Neural crest cell (in vitro differentiated cells): ENCODE data around the gene RUFY4. TPM values are rescaled to one million over a fixed set of nuclear protein-coding genes. Genes with fewer than 3 reads are reported as not detected.

Experiments
- DNase-seq: peaks from one replicate; pipeline ENCODE4 v3.0.0; 2021; ENCODE audit warnings: low read depth, mixed read lengths, low spot score
- H3K27ac Mint-ChIP-seq: one replicate; pipeline ENCODE4 v1.8.0; 2021; ENCODE audit warnings: mild to moderate bottlenecking, mixed read lengths; ENCODE audit not compliant: unreplicated experiment
- H3K27me3 Mint-ChIP-seq: 2 replicates; pipeline ENCODE4 v1.8.0; 2021; ENCODE audit warnings: low read depth, mild to moderate bottlenecking, mixed read lengths
- H3K36me3 Mint-ChIP-seq: 2 replicates; pipeline ENCODE4 v1.8.0; 2021; ENCODE audit warnings: low read depth, mild to moderate bottlenecking, mixed read lengths
- H3K4me1 Mint-ChIP-seq: 2 replicates; pipeline ENCODE4 v1.8.0; 2021; ENCODE audit warnings: mixed read lengths
- H3K4me3 Mint-ChIP-seq: one replicate; pipeline ENCODE4 v1.8.0; 2021; ENCODE audit warnings: mild to moderate bottlenecking, mixed read lengths
- H3K9me3 Mint-ChIP-seq: 2 replicates; pipeline ENCODE4 v1.8.0; 2021; ENCODE audit warnings: mixed read lengths
- CTCF ChIP-seq: fragments of 200-600 bp; sonication (generic); conservative IDR thresholded peaks from 2 replicates; pipeline ENCODE4 v1.5.0; 2021; ENCODE audit warnings: antibody characterized with exemption, mild to moderate bottlenecking
- total RNA-seq: library from RNA; stranded (reverse); gene quantifications from 2 replicates; pipeline ENCODE4 v1.2.1, GENCODE V29; 2021

The RUFY4 gene
- total RNA-seq, 1 donor from 2014 or later = not detected

GRCh38 chr2:218067523-218067922 lies 1.5 kb upstream of the RUFY4 start:
- TF ChIP-seq CTCF = no peak
- no peak for DNase-seq
- Mint-ChIP-seq H3K4me3 (no peak overlapping the region), H3K4me1 (no peaks in the 10 kb centered on the region), H3K9me3 (no peaks in the 10 kb centered on the region), H3K36me3 (no peaks in the 10 kb centered on the region), H3K27me3 (peaks cover 20% of the 10 kb centered on the region), H3K27ac (no peak overlapping the region)

GRCh38 chr2:218069606-218070300 lies 700 bp downstream of the RUFY4 start:
- H3K36me3 Mint-ChIP-seq = no peaks in the 10 kb centered on the region
- H3K4me3 Mint-ChIP-seq = no peak overlapping the region
- peaks cover 18% of the 10 kb centered on the region for H3K27me3 Mint-ChIP-seq
- no peak for TF ChIP-seq CTCF
- H3K9me3 Mint-ChIP-seq = no peaks in the 10 kb centered on the region
- no peak for DNase-seq
- H3K4me1 Mint-ChIP-seq = no peaks in the 10 kb centered on the region
- H3K27ac Mint-ChIP-seq = no peak overlapping the region

- H3K4me1 Mint-ChIP-seq = no peaks in the 10 kb centered on the region
- no peak for DNase-seq
- TF ChIP-seq CTCF = no peak
These were observed 1.5 kb downstream of the RUFY4 start for GRCh38 chr2:218070587-218070986.

GRCh38 chr2:218071218-218071937 lies 2.3 kb downstream of the RUFY4 start:
- Mint-ChIP-seq H3K9me3 (no peaks in the 10 kb centered on the region), H3K27me3 (peaks cover 18% of the 10 kb centered on the region), H3K4me1 (no peaks in the 10 kb centered on the region), H3K27ac (no peak overlapping the region), H3K4me3 (no peak overlapping the region), H3K36me3 (no peaks in the 10 kb centered on the region)
- DNase-seq = no peak
- no peak for TF ChIP-seq CTCF

More at GRCh38 chr2:218070587-218070986, 1.5 kb downstream of the RUFY4 start:
- Mint-ChIP-seq H3K9me3 (no peaks in the 10 kb centered on the region), H3K4me3 (no peak overlapping the region), H3K27ac (no peak overlapping the region), H3K36me3 (no peaks in the 10 kb centered on the region), H3K27me3 (peaks cover 18% of the 10 kb centered on the region)

- no peak for DNase-seq
- no peak for TF ChIP-seq CTCF
- no peaks in the 10 kb centered on the region for H3K36me3 Mint-ChIP-seq
- no peaks in the 10 kb centered on the region for H3K4me1 Mint-ChIP-seq
- no peak overlapping the region for H3K27ac Mint-ChIP-seq
- no peaks in the 10 kb centered on the region for H3K9me3 Mint-ChIP-seq
- H3K27me3 Mint-ChIP-seq = peaks cover 14% of the 10 kb centered on the region
- no peak overlapping the region for H3K4me3 Mint-ChIP-seq
These were observed 2.9 kb downstream of the RUFY4 start for GRCh38 chr2:218072002-218072401.
